GM12878 (cell line): ENCODE measurements around the gene EFCAB8. TPM values are rescaled to one million over a fixed set of nuclear protein-coding genes. Genes with fewer than 3 reads are reported as not detected.

Experiments
- ATAC-seq: fragments of 200-7000 bp; cut with Tn5 transposase; 3 replicates; pipeline ENCODE4 v1.9.1; 2020; ENCODE audit warnings: mild to moderate bottlenecking, moderate library complexity
- BruUV-seq: library from RNA; stranded (reverse); fragments of 400-500 nt; replicated peaks from 2 replicates; lab custom pipeline; 2021; lab: Mats Ljungman, UMichigan
- CTCF ChIA-PET: fragments of 300-600 bp; sonication (Branson Sonifier 250); formaldehyde crosslinking; extraction: SDS; loops from one replicate; lab custom pipeline; 2021; ENCODE audit warnings: inconsistent platforms; lab: Yijun Ruan, JAX
- POLR2A ChIA-PET: fragments of 350-600 bp; formaldehyde crosslinking; extraction: SDS; loops from one replicate; lab custom pipeline; 2021; ENCODE audit warnings: inconsistent platforms; lab: Charles Lee
- RAD21 ChIA-PET: fragments of 300-600 bp; sonication (Branson Sonifier 250); formaldehyde crosslinking; loops from one replicate; lab custom pipeline; 2023; ENCODE audit warnings: antibody characterized with exemption; ENCODE audit not compliant: unreplicated experiment; lab: Charles Lee
- SMC1A ChIA-PET: fragments of 300-600 bp; sonication (Branson Sonifier 250); formaldehyde crosslinking; loops from one replicate; lab custom pipeline; 2023; ENCODE audit not compliant: unreplicated experiment, uncharacterized antibody; lab: Charles Lee
- DNase-seq: peaks from one replicate; pipeline ENCODE4 v3.0.0-alpha.2; 2011; ENCODE audit warnings: low read depth, low spot score
- FAIRE-seq: peaks from 3 replicates; lab custom pipeline; 2011; peaks lifted over from hg19 to GRCh38; lab: Jason Lieb, UNC
- H2AFZ ChIP-seq: 2 replicates; pipeline ENCODE4 v1.6.0; 2011; ENCODE audit warnings: low read depth, low read length, control low read depth; ENCODE audit not compliant: control insufficient read depth
- H3K27ac ChIP-seq: 2 replicates; pipeline ENCODE4 v1.5.1; 2011; ENCODE audit warnings: control low read depth; ENCODE audit not compliant: control insufficient read depth, insufficient read depth
- H3K27me3 ChIP-seq, 2 experiments: replicated peaks in 1 of 2; 2 replicates each; pipeline versions ENCODE4 v1.6.0 to v1.6.1; 2011; ENCODE audit warnings: low read length in 1 of 2; ENCODE audit not compliant: control insufficient read depth in 2 of 2, insufficient read depth in 2 of 2
- H3K36me3 ChIP-seq, 2 experiments: 2 replicates each; pipeline ENCODE4 v1.5.1; 2011; ENCODE audit warnings: low read length in 1 of 2; ENCODE audit not compliant: control insufficient read depth in 2 of 2, insufficient read depth in 2 of 2
- H3K4me1 ChIP-seq: 2 replicates; pipeline ENCODE4 v1.6.1; 2011; ENCODE audit warnings: mild to moderate bottlenecking, low read length, moderate library complexity, mixed read lengths; ENCODE audit not compliant: control insufficient read depth, insufficient read depth
- H3K4me2 ChIP-seq: 2 replicates; pipeline ENCODE4 v1.6.0; 2011; ENCODE audit warnings: control low read depth; ENCODE audit not compliant: control insufficient read depth, insufficient read depth
- H3K4me3 ChIP-seq: fragments of 200-600 bp; sonication (generic); 2 replicates; pipeline ENCODE4 v1.5.1; 2016
- H3K79me2 ChIP-seq: 2 replicates; pipeline ENCODE4 v1.6.0; 2011; ENCODE audit warnings: low read length; ENCODE audit not compliant: control insufficient read depth, insufficient read depth
- H3K9ac ChIP-seq: 2 replicates; pipeline ENCODE4 v1.8.0; 2011; ENCODE audit warnings: low read length, control low read depth, mixed read lengths; ENCODE audit not compliant: control insufficient read depth, insufficient read depth
- H3K9me3 ChIP-seq: replicated peaks from 3 replicates; pipeline ENCODE4 v1.5.1; 2011; ENCODE audit warnings: mild to moderate bottlenecking, low read length; ENCODE audit not compliant: control insufficient read depth, insufficient read depth
- H4K20me1 ChIP-seq: 2 replicates; pipeline ENCODE4 v1.6.0; 2011; ENCODE audit not compliant: control insufficient read depth, insufficient read depth
- EGR1 ChIP-seq, 2 experiments: IDR thresholded peaks; 1 replicate in 1 of 2; 2 replicates in 1 of 2; pipeline ENCODE4 v1.6.1; 2011 to 2012; ENCODE audit warnings: low read depth in 2 of 2, low read length in 2 of 2, borderline replicate concordance in 1 of 2, mild to moderate bottlenecking in 1 of 2, moderate library complexity in 1 of 2
- ELK1 ChIP-seq: IDR thresholded peaks from 2 replicates; pipeline ENCODE4 v1.6.1; 2012; ENCODE audit warnings: low read depth, low read length, improper control_type of control experiment
- IRF4 ChIP-seq: IDR thresholded peaks from 2 replicates; pipeline ENCODE4 v1.6.1; 2011; ENCODE audit warnings: low read depth, low read length
- MTA2 ChIP-seq: fragments of 450-650 bp; IDR thresholded peaks from 2 replicates; pipeline ENCODE4 v1.6.1; 2016; ENCODE audit warnings: low read depth, mild to moderate bottlenecking, moderate library complexity
- MTA3 ChIP-seq: IDR thresholded peaks from 2 replicates; pipeline ENCODE4 v1.6.1; 2012; ENCODE audit warnings: low read length, inconsistent platforms, borderline replicate concordance
- NFIC ChIP-seq: IDR thresholded peaks from 2 replicates; pipeline ENCODE4 v1.6.1; 2012; ENCODE audit warnings: low read depth, mild to moderate bottlenecking, inconsistent platforms, low read length, moderate library complexity
- PBX3 ChIP-seq: IDR thresholded peaks from 2 replicates; pipeline ENCODE4 v1.6.1; 2011; ENCODE audit warnings: mild to moderate bottlenecking, low read depth, low read length, moderate library complexity; ENCODE audit not compliant: insufficient replicate concordance
- POLR2A ChIP-seq: IDR thresholded peaks from 2 replicates; pipeline ENCODE4 v1.6.1; 2011; ENCODE audit warnings: low read depth, mild to moderate bottlenecking, low read length
- RAD21 ChIP-seq: IDR thresholded peaks from 2 replicates; pipeline ENCODE4 v1.6.1; 2011; ENCODE audit warnings: mild to moderate bottlenecking, low read depth, low read length, moderate library complexity; ENCODE audit not compliant: insufficient read depth
- RUNX3 ChIP-seq: IDR thresholded peaks from 2 replicates; pipeline ENCODE4 v1.6.1; 2012; ENCODE audit warnings: low read length, inconsistent platforms
- SIN3A ChIP-seq: IDR thresholded peaks from 2 replicates; pipeline ENCODE4 v1.6.1; 2012; ENCODE audit warnings: low read depth, low read length, improper control_type of control experiment
- ZBTB33 ChIP-seq: fragments of 450-650 bp; IDR thresholded peaks from 2 replicates; pipeline ENCODE4 v1.6.1; 2017; ENCODE audit warnings: mild to moderate bottlenecking
- WGBS: methylation state at CpG from one replicate; pipeline ENCODE4 v1.1.6; 2016; ENCODE audit warnings: low lambda C conversion rate; ENCODE audit not compliant: insufficient replicate concordance, insufficient coverage; ENCODE audit errors: missing lambda C conversion rate; 5-methylcytosine and 5-hydroxymethylcytosine counted together
- in situ Hi-C: fragments of 300-500 bp; cut with MboI; formaldehyde crosslinking; loops from 9 replicates; pipeline ENCODE4 v1.14.3; 2018; ENCODE audit warnings: mixed read lengths
- intact Hi-C: fragments of 100-400 bp; cut with micrococcal nuclease; formaldehyde crosslinking; loops from one replicate; pipeline ENCODE4 v1.14.2; 2022; ENCODE audit not compliant: unreplicated experiment
- polyA plus RNA-seq, 11 experiments: library from polyadenylated mRNA; depleted of rRNA in 4 of 11; unstranded in 6 of 11; stranded (reverse) in 5 of 11; fragments of >200 nt; fragmentation: Nextera tagmentation in 4 of 11; fragmentation: Illumina TruSeq in 1 of 11; extraction: Ambion mirVana in 4 of 11; extraction: Trizol in 1 of 11; gene quantifications; 1 replicate in 1 of 11; 2 replicates in 10 of 11; pipeline versions ENCODE4 v1.2.1 to v1.2.3, GENCODE V29; 2011 to 2016; ENCODE audit warnings: inconsistent platforms in 2 of 11, missing spikeins in 2 of 11, low read depth in 1 of 11
- total RNA-seq, 4 experiments: library from RNA; depleted of rRNA in 3 of 4; stranded (reverse); fragments of >200 nt in 3 of 4; fragmentation: Illumina TruSeq in 1 of 4; extraction: Trizol in 1 of 4; gene quantifications; 2 replicates each; pipeline versions ENCODE4 v1.2.1 to v1.2.3, GENCODE V29; 2013 to 2021

Gene EFCAB8
- total and polyA plus RNA-seq, 10 of the 15 experiments (the other 5 are each of a cell fraction or from before 2014, with no cell fraction given) = 0.04 to 0.18 (median 0.06) TPM; not detected in 4

- in situ Hi-C loops = no loop called here
- no peaks in the 10 kb centered on the region; a peak in 2 of 4 replicates for H3K27me3 ChIP-seq
- ChIA-PET CTCF (no interaction called here), POLR2A (no interaction called here), RAD21 (interaction anchor here (0.5 kb wide), 1 partner anchor 39 kb away, joined by 3 read pairs; no protein-coding TSS in a partner anchor), SMC1A (no interaction called here)
- H3K27ac ChIP-seq = no peak overlapping the region
- WGBS = 70% methylated on average over 23 of the region's 23 CpGs
- no peaks in the 10 kb centered on the region for H3K4me1 ChIP-seq
- H3K79me2 ChIP-seq = no peaks in the 10 kb centered on the region
- intact Hi-C loops = no loop called here
- FAIRE-seq (no peak), DNase-seq (no peak), ATAC-seq (no peak)
- H3K36me3 ChIP-seq = no peaks in the 10 kb centered on the region
- no peak overlapping the region for H3K9ac ChIP-seq
- no peaks in the 10 kb centered on the region; the same call in 2 of the 3 replicates for H3K9me3 ChIP-seq
- no peak overlapping the region for H3K4me2 ChIP-seq
- H2AFZ ChIP-seq = no peak overlapping the region
- no peak for TF ChIP-seq ELK1
- no peak for TF ChIP-seq POLR2A
- TF ChIP-seq PBX3 = no peak
- no peak for TF ChIP-seq NFIC
- no peak for TF ChIP-seq EGR1 (IDR thresholded peaks at IDR 0.05; ENCODE audit: borderline replicate concordance in 1 of 2, low read depth in 2 of 2, low read length in 2 of 2)
- no peak for TF ChIP-seq MTA3
- no peak for TF ChIP-seq RAD21
- TF ChIP-seq RUNX3 = no peak
- TF ChIP-seq ZBTB33 = no peak
- no peak for TF ChIP-seq MTA2
- TF ChIP-seq IRF4 = no peak
- TF ChIP-seq SIN3A = no peak
- no TSS peak for BruUV-seq
- H3K4me3 ChIP-seq = no peak overlapping the region
- H4K20me1 ChIP-seq = no peaks in the 10 kb centered on the region
These were observed 149.9 kb downstream of the EFCAB8 start for GRCh38 chr20:33008336-33009213.
